Gastrocnemius medialis (tissue), 4 donors: ENCODE data around the gene KCNQ1. TPM values are rescaled to one million over a fixed set of nuclear protein-coding genes. Genes with fewer than 3 reads are reported as not detected.

Experiments
- ATAC-seq, 2 donors: fragments of 150-250 bp; one replicate each; pipeline ENCODE4 v1.9.1; 2016
- DNase-seq, 2 donors: peaks; one replicate each; pipeline ENCODE4 v3.0.0-alpha.2; 2019
- H3K27ac ChIP-seq, 4 donors: fragments of 200-600 bp; sonication (generic); 1 replicate in 1 of 4; 2 replicates in 3 of 4; pipeline ENCODE4 v1.5.1; 2016 to 2018; ENCODE audit warnings: mild to moderate bottlenecking in 2 of 4, moderate library complexity in 1 of 4
- H3K27me3 ChIP-seq, 3 donors: fragments of 200-600 bp; sonication (generic) in 2 of 3; 1 replicate in 1 of 3; 2 replicates in 2 of 3; pipeline versions ENCODE4 v1.5.1 to v1.6.0; 2016 to 2019; ENCODE audit warnings: mild to moderate bottlenecking in 1 of 3, moderate library complexity in 1 of 3
- H3K36me3 ChIP-seq, 2 donors: fragments of 200-600 bp; sonication (generic) in 1 of 2; one replicate each; pipeline ENCODE4 v1.5.1; 2017 to 2018
- H3K4me1 ChIP-seq, 2 donors: fragments of 200-600 bp; sonication (generic) in 1 of 2; one replicate each; pipeline ENCODE4 v1.5.1; 2016 to 2017; ENCODE audit warnings: mild to moderate bottlenecking in 2 of 2
- H3K4me3 ChIP-seq, 4 donors: fragments of 200-600 bp; sonication (generic) in 3 of 4; 1 replicate in 1 of 4; 2 replicates in 3 of 4; pipeline ENCODE4 v1.5.1; 2016 to 2019; ENCODE audit warnings: mild to moderate bottlenecking in 2 of 4
- H3K9me3 ChIP-seq, 3 donors: fragments of 200-600 bp; sonication (generic) in 2 of 3; 1 replicate in 1 of 3; 2 replicates in 2 of 3; pipeline ENCODE4 v1.5.1; 2016 to 2019
- POLR2A ChIP-seq, 2 donors: fragments of 450-650 bp; IDR thresholded peaks; one replicate each; pipeline ENCODE4 v1.6.1; 2017; ENCODE audit warnings: antibody characterized with exemption in 2 of 2, mild to moderate bottlenecking in 2 of 2, moderate library complexity in 2 of 2
- in situ Hi-C, 4 donors: fragments of 200-750 bp; cut with MboI; loops; one replicate each; pipeline versions ENCODE4 v1.15.0 to v1.8.0; 2017; ENCODE audit warnings: low sequenced_read_pairs in 4 of 4
- intact Hi-C: fragments of 100-400 bp; cut with DNase I; formaldehyde crosslinking; loops from one replicate; pipeline ENCODE4 v1.15.1; 2023; ENCODE audit warnings: low total_unique reads
- total RNA-seq, 4 donors: library from RNA; depleted of rRNA; stranded (reverse); fragments of >200 nt; gene quantifications; one replicate each; pipeline versions ENCODE4 v1.1.0 to v1.2.3, GENCODE V29; 2016
- TF ChIP-seq, protein P1 (sequence below), 5 experiments: fragments of 450-650 bp in 3 of 5; fragments of 200-600 bp in 2 of 5; sonication (generic) in 2 of 5; IDR thresholded peaks in 4 of 5; conservative IDR thresholded peaks in 1 of 5; 1 replicate in 4 of 5; 2 replicates in 1 of 5; pipeline ENCODE4 v1.5.1; 2016 to 2019; ENCODE audit warnings: antibody characterized with exemption in 5 of 5, mild to moderate bottlenecking in 3 of 5, moderate library complexity in 3 of 5

The KCNQ1 gene
- total RNA-seq, 4 donors from 2014 or later = 0.15 to 1.00 (median 0.67) TPM

GRCh38 chr11:2409126-2409525 is 35.7 kb upstream of the KCNQ1 start:
- Histone ChIP-seq H3K27ac (no peak overlapping the region), H3K36me3 (no peaks in the 10 kb centered on the region), H3K27me3 (no peaks in the 10 kb centered on the region), H3K9me3 (no peaks in the 10 kb centered on the region), H3K4me3 (no peak overlapping the region), H3K4me1 (no peaks in the 10 kb centered on the region)
- DNase-seq (no peak), ATAC-seq (no peak)
- no peak for TF ChIP-seq POLR2A (IDR thresholded peaks at IDR 0.05)
- TF ChIP-seq, protein P1, sequence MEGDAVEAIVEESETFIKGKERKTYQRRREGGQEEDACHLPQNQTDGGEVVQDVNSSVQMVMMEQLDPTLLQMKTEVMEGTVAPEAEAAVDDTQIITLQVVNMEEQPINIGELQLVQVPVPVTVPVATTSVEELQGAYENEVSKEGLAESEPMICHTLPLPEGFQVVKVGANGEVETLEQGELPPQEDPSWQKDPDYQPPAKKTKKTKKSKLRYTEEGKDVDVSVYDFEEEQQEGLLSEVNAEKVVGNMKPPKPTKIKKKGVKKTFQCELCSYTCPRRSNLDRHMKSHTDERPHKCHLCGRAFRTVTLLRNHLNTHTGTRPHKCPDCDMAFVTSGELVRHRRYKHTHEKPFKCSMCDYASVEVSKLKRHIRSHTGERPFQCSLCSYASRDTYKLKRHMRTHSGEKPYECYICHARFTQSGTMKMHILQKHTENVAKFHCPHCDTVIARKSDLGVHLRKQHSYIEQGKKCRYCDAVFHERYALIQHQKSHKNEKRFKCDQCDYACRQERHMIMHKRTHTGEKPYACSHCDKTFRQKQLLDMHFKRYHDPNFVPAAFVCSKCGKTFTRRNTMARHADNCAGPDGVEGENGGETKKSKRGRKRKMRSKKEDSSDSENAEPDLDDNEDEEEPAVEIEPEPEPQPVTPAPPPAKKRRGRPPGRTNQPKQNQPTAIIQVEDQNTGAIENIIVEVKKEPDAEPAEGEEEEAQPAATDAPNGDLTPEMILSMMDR (IDR thresholded peaks at IDR 0.05 in 4 of 5, conservative IDR thresholded peaks at IDR 0.05 in 1 of 5) = no peak
- in situ Hi-C loops = loop anchor here in 2 of 4 donors (25.0 kb wide), 1 partner anchor 222 kb away; no protein-coding TSS in a partner anchor
- intact Hi-C loops = no loop called here

DNA sequence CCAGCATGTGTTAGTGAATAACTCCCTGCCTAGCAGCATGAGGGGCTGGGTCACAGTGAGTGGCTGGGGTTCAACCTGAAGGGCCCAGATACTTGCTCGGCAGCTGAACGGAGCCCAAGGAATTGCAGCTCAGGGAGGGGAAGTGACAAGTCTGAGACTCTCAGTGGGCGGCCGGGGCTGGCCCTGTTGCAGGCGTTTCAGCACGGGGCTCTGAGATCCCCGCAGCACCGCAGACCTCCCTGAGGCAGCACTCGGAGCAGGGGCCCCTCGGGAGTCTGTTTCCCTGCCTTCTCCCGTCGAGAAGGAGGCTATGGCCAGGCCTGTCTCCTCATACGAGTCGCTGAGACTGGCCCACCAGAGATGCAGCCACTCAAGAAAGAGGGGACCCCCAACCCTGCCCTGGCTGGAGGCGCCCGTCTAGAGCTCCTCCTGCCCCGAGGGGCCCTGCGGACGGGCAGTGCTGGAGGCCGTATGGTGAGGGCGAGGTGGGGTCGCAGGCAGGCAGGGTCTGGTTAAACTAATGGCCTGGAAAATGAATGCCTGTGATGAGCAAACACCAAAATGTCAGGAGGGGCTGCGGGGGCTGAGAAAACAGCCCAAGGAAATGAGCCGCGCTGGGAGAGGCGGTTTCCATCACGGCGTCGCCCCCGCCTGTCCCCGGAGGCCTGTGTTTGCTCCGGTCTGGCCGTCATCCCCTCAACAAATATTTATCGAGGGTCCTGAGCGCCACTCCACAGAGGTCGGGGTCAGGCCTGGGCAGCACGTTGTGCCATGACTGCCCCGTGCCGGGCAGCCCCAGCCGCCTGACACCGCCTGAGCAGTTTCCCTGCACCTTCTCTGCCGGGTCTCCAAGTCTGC is 35.0 kb upstream of the KCNQ1 start:
- in situ Hi-C loops = loop anchor here in 2 of 4 donors (25.0 kb wide), 1 partner anchor 223 kb away; no protein-coding TSS in a partner anchor
- Histone ChIP-seq H3K4me3 (no peak overlapping the region), H3K27me3 (no peaks in the 10 kb centered on the region), H3K27ac (no peak overlapping the region), H3K36me3 (no peaks in the 10 kb centered on the region), H3K4me1 (no peaks in the 10 kb centered on the region), H3K9me3 (no peaks in the 10 kb centered on the region)
- DNase-seq = no peak
- ATAC-seq = no peak
- TF ChIP-seq, protein P1 (IDR thresholded peaks at IDR 0.05 in 4 of 5, conservative IDR thresholded peaks at IDR 0.05 in 1 of 5) = no peak
- TF ChIP-seq POLR2A (IDR thresholded peaks at IDR 0.05) = no peak
- intact Hi-C loops = no loop called here

- Histone ChIP-seq H3K4me3 (no peak overlapping the region), H3K27ac (no peak overlapping the region), H3K4me1 (no peaks in the 10 kb centered on the region), H3K9me3 (no peaks in the 10 kb centered on the region), H3K36me3 (no peaks in the 10 kb centered on the region), H3K27me3 (no peaks in the 10 kb centered on the region)
- intact Hi-C loops = no loop called here
- in situ Hi-C loops = loop anchor here in 2 of 4 donors (25.0 kb wide), 1 partner anchor 223 kb away; no protein-coding TSS in a partner anchor
- DNase-seq (no peak), ATAC-seq (no peak)
- TF ChIP-seq, protein P1 (IDR thresholded peaks at IDR 0.05 in 4 of 5, conservative IDR thresholded peaks at IDR 0.05 in 1 of 5) = no peak
- TF ChIP-seq POLR2A (IDR thresholded peaks at IDR 0.05) = no peak
Measured at GRCh38 chr11:2410616-2411015, 34.2 kb upstream of the KCNQ1 start.

DNA sequence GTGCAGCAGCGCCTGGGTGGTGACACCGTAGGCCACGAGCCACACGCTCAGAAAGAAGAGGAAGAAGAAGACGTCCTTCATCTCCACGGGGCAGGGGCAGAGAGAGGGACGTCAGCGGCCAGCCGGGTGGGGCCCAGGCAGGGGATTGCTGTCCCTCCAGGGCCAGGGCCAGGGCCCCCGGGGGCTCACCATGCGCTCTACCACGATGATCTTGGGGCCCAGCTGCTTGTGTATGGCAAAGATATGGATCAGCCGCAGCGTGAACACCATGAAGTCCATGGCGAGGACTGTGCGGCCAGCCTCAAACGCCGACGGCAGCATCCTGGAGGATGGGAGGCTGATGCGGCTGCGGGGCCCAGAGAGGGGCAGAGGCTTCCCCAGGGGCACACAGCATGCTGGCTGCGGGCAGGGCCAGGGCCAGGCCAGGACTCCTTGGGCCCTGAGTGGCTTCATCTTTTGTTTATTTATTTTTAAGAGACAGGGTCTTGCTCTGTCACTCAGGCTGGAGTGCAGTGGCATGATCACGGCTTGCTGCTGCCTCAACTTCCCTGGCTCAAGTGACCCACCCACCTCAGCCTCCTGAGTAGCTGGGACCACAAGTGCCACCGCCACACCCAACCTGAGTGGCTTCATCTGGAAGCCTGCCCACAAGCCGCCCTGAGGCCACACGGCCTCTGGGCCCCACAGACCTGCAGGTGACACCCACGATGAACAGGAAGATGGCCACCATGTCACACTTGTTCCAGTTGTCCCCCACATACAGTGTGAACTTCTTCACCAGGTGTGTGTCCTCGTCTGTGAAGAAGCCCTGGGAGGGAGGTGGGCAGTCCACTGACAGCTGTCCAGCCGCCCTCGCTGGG is 33.1 kb upstream of the KCNQ1 start:
- DNase-seq (no peak), ATAC-seq (no peak)
- Histone ChIP-seq H3K36me3 (no peaks in the 10 kb centered on the region), H3K4me1 (no peaks in the 10 kb centered on the region), H3K9me3 (no peaks in the 10 kb centered on the region), H3K4me3 (no peak overlapping the region), H3K27me3 (no peaks in the 10 kb centered on the region), H3K27ac (no peak overlapping the region)
- TF ChIP-seq, protein P1 (IDR thresholded peaks at IDR 0.05 in 4 of 5, conservative IDR thresholded peaks at IDR 0.05 in 1 of 5) = no peak
- TF ChIP-seq POLR2A (IDR thresholded peaks at IDR 0.05) = no peak
- intact Hi-C loops (no loop called here), in situ Hi-C loops (loop anchor here in 2 of 4 donors (25.0 kb wide), 1 partner anchor 224 kb away; no protein-coding TSS in a partner anchor)
